ENCODE measurements around the gene TMEM108. TPM values are rescaled to one million over a fixed set of nuclear protein-coding genes. Genes with fewer than 3 reads are reported as not detected.

Gene TMEM108
- total and polyA plus RNA-seq, 10 of the 15 experiments (the other 5 are each of a cell fraction or from before 2014, with no cell fraction given) = 0.02 to 0.58 (median 0.12) TPM; not detected in 5

- SMC1A ChIA-PET (ENCODE audit: uncharacterized antibody, unreplicated experiment) = interaction anchor here (0.6 to 20.4 kb wide), 6 partner anchors 21 to 133 kb away, joined by 3 to 380 read pairs (median 16); partner anchors contain the start of gene CDV3
- Histone ChIP-seq H2AFZ (ENCODE audit: control insufficient read depth, low read depth, low read length) (no peak overlapping the region), H3K9ac (ENCODE audit: control insufficient read depth, insufficient read depth, low read length) (no peak overlapping the region), H3K9me3 (replicated peaks; ENCODE audit: control insufficient read depth, insufficient read depth, low read length) (no peaks in the 10 kb centered on the region; the same call in 2 of the 3 replicates), H3K27ac (ENCODE audit: control insufficient read depth, insufficient read depth) (peak overlapping the region; percentile 40; the same call in 1 of the 2 replicates), H3K4me2 (ENCODE audit: control insufficient read depth, insufficient read depth) (0 out of 2 replicates have a peak overlapping the region, but pooled peaks have one; percentile 9), H3K4me3 (no peak overlapping the region), H3K4me1 (ENCODE audit: control insufficient read depth, insufficient read depth, low read length) (peaks cover 72% of the 10 kb centered on the region), H3K79me2 (ENCODE audit: control insufficient read depth, insufficient read depth, low read length) (no peaks in the 10 kb centered on the region), H3K27me3 (replicated peaks in 1 of 2; ENCODE audit: control insufficient read depth in 2 of 2, insufficient read depth in 2 of 2, low read length in 1 of 2) (no peaks in the 10 kb centered on the region), H3K36me3 (ENCODE audit: control insufficient read depth in 2 of 2, insufficient read depth in 2 of 2, low read length in 1 of 2) (no peaks in the 10 kb centered on the region), H4K20me1 (ENCODE audit: control insufficient read depth, insufficient read depth) (no peaks in the 10 kb centered on the region)
- in situ Hi-C loops (cut with MboI) = loop anchor here (5.0 kb wide), 1 partner anchor 127 kb away; the partner anchor contains the start of gene CDV3
- no peak for FAIRE-seq
- 18% methylated on average over 2 of the region's 2 CpGs for WGBS (ENCODE audit: insufficient coverage, insufficient replicate concordance, low lambda C conversion rate, missing lambda C conversion rate)
- ATAC-seq = no peak
- RAD21 ChIA-PET (ENCODE audit: unreplicated experiment) = interaction anchor here (0.7 to 5.9 kb wide), 5 partner anchors 12 to 132 kb away, joined by 3 to 79 read pairs (median 7); partner anchors contain the start of gene CDV3
- no TSS peak for BruUV-seq (replicated peaks)
- CTCF ChIA-PET = interaction anchor here (0.5 to 4.8 kb wide), 9 partner anchors 12 to 133 kb away, joined by 3 to 30 read pairs (median 5); no protein-coding TSS in a partner anchor
- DNase-seq (ENCODE audit: low read depth, low spot score) = no peak
- peak; percentile 73 for TF ChIP-seq TCF12 (IDR thresholded peaks at IDR 0.05; ENCODE audit: low read depth, low read length)
- no peak for TF ChIP-seq CHD1 (IDR thresholded peaks at IDR 0.05; ENCODE audit: low read depth, low read length)
- peak; percentile 78; the same call in 1 of the 2 replicates for TF ChIP-seq TCF3 (IDR thresholded peaks at IDR 0.05; ENCODE audit: borderline replicate concordance, insufficient read depth, low read depth, low read length)
- intact Hi-C loops (cut with micrococcal nuclease; ENCODE audit: unreplicated experiment) = loop anchor here (5.0 kb wide), 3 partner anchors 47 to 362 kb away; partner anchors contain the start of genes SRPRB and TOPBP1
- POLR2A ChIA-PET = interaction anchor here (0.8 to 1.4 kb wide), 3 partner anchors 129 to 132 kb away, joined by 3 to 4 read pairs (median 3); no protein-coding TSS in a partner anchor
Observed at GRCh38 chr3:133445108-133445507, 406.9 kb downstream of the TMEM108 start.

Measured in GM12878 (cell line).